Prostate gland (tissue), 2 donors: ENCODE data around the gene MIOS.

Experiments
- CTCF ChIP-seq, 4 experiments: fragments of 200-600 bp in 2 of 4; fragments of 450-650 bp in 2 of 4; sonication (generic) in 2 of 4; IDR thresholded peaks; 1 replicate in 3 of 4; 2 replicates in 1 of 4; pipeline ENCODE4 v1.5.1; 2016 to 2019; ENCODE audit warnings: antibody characterized with exemption in 4 of 4, mild to moderate bottlenecking in 2 of 4, moderate library complexity in 2 of 4
- POLR2AphosphoS5 ChIP-seq: sonication (generic); formaldehyde crosslinking; IDR thresholded peaks from one replicate; pipeline ENCODE4 v1.6.1; 2017; ENCODE audit warnings: antibody characterized with exemption

- TF ChIP-seq CTCF (IDR thresholded peaks at IDR 0.05) (no peak), POLR2AphosphoS5 (no peak)
Observed at GRCh38 chr7:7652798-7653540, 86.3 kb downstream of the MIOS start.
